ENCODE measurements around the gene KIF5B. TPM values are rescaled to one million over a fixed set of nuclear protein-coding genes. Genes with fewer than 3 reads are reported as not detected.

Gene KIF5B
- polyA plus RNA-seq, 1 experiment: 84.0 TPM

DNA sequence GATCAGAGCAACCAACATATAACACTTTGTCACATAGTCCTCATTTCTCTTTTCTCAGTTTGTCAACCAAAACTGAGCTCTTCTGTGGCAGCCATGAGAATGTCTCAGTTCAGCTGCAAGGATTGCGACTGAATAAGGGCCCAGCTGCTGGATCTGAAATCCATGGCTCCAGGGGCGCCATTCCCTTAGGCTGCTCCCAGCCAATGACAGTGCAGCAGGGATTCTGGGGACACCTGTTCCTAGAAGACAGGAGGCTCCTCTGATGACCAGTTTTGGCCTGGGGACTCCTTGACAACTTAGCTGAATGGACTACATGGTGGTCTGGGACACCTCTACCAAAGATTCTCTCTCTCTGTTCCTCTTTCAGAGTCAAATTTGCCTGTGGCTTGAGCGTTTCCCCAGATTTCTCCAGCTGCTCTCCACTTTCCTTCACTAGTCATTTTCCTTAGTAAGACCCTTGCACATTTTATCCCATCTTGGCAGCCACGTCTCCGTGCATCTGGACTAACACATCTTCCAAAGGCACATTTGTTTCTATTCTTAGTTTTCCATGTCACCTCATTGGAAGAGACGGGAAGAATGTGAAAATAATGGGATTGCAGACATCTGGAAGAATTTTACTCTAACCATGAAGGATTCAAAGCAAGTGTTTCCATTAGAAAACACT is 28.1 kb upstream of the KIF5B start:
- POLR2A ChIA-PET: interaction anchor here (0.7 kb wide), 1 partner anchor 162 kb away, joined by 7 read pairs; no protein-coding TSS in a partner anchor
- TF ChIP-seq, protein P1, sequence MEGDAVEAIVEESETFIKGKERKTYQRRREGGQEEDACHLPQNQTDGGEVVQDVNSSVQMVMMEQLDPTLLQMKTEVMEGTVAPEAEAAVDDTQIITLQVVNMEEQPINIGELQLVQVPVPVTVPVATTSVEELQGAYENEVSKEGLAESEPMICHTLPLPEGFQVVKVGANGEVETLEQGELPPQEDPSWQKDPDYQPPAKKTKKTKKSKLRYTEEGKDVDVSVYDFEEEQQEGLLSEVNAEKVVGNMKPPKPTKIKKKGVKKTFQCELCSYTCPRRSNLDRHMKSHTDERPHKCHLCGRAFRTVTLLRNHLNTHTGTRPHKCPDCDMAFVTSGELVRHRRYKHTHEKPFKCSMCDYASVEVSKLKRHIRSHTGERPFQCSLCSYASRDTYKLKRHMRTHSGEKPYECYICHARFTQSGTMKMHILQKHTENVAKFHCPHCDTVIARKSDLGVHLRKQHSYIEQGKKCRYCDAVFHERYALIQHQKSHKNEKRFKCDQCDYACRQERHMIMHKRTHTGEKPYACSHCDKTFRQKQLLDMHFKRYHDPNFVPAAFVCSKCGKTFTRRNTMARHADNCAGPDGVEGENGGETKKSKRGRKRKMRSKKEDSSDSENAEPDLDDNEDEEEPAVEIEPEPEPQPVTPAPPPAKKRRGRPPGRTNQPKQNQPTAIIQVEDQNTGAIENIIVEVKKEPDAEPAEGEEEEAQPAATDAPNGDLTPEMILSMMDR (IDR thresholded peaks at IDR 0.05; ENCODE audit: low read depth, low read length): no peak
- Histone ChIP-seq H3K4me3 (ENCODE audit: low read depth, low read length) (no peak overlapping the region), H3K27me3 (ENCODE audit: control insufficient read depth, insufficient read depth, low read length) (peaks cover 21% of the 10 kb centered on the region), H3K27ac (ENCODE audit: low read depth, low read length) (no peak overlapping the region), H3K9me3 (ENCODE audit: control insufficient read depth, insufficient read depth, low read length) (no peaks in the 10 kb centered on the region)
- CTCF ChIA-PET: no interaction called here
- DNase-seq (ENCODE audit: low read depth, low spot score): no peak

DNA sequence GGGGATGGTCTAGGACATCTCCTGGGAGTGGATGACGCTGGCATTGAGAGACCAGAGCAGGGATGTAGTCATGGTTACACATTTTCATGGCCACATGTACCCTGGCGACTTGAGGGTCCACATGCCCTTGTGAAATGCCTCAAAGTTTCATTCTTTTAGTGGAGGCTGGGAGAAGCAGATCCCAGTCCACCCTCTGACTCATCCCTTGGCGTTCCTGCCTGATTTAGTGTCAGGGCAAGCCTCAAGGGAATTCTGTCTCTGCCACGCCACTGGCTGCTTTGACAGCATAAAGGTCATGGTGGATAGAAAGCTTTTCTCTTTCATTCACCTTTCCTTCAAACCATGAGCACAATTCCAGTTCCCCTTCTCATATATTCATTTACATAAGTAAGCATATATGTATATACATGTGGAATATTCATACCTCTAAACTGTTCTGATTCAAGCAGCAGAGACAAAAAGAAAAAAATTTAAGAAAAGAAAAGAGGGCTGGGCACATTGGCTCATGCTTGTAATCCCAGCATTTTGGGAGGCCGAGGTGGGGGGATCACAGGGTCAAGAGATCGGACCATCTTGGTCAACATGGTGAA is 21.8 kb upstream of the KIF5B start:
- Histone ChIP-seq H3K27ac (ENCODE audit: low read depth, low read length) (no peak overlapping the region), H3K27me3 (ENCODE audit: control insufficient read depth, insufficient read depth, low read length) (peaks cover 7% of the 10 kb centered on the region), H3K9me3 (ENCODE audit: control insufficient read depth, insufficient read depth, low read length) (no peaks in the 10 kb centered on the region), H3K4me3 (ENCODE audit: low read depth, low read length) (no peak overlapping the region)
- ChIA-PET POLR2A (interaction anchor here (0.6 kb wide), 1 partner anchor 147 kb away, joined by 4 read pairs; no protein-coding TSS in a partner anchor), CTCF (no interaction called here)
- TF ChIP-seq, protein P1 (IDR thresholded peaks at IDR 0.05; ENCODE audit: low read depth, low read length): no peak
- no peak for DNase-seq (ENCODE audit: low read depth, low spot score)

DNA sequence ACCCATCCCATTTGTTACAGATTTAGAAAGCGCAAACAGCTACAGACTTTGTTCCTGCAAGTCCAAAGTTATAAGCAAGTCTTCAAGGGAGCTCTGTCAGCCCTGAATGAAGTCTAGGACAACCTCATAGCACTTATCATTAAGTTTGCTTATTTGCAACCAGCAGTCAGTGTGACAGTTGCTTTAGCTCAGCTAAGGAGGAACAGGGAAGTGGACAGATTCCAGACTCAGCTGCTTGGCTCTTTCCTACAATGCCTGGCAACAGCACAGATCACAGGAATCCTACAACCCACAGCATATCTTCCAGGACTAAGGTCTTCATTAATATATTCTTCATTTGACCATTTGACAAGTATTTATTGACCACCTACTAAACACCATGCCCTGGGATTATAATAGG is 17.4 kb upstream of the KIF5B start:
- ChIA-PET POLR2A (no interaction called here), CTCF (no interaction called here)
- TF ChIP-seq, protein P1 (IDR thresholded peaks at IDR 0.05; ENCODE audit: low read depth, low read length): no peak

DNA sequence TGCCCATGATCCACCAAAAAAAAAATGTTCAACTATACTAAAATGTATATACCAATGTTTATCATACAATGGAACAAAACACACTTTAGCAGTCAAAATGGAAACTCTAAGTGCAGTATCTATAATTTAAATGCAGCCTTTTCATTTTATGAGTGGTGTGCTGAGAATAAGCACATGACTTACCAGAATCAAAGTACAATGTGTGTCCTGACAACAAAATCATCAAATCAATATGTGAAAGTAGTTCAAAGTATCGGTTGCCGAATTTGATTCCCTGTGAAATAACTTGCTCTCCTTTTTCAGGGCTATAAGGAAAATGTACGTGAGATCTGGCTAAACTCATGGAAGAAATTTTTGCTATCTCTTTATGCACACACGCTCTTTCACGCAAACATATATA is 16.9 kb upstream of the KIF5B start:
- no peaks in the 10 kb centered on the region for H3K27me3 ChIP-seq (ENCODE audit: control insufficient read depth, insufficient read depth, low read length)
- H3K4me3 ChIP-seq (ENCODE audit: low read depth, low read length): no peak overlapping the region
- no peak for DNase-seq (ENCODE audit: low read depth, low spot score)
- H3K27ac ChIP-seq (ENCODE audit: low read depth, low read length): no peak overlapping the region
- no peaks in the 10 kb centered on the region for H3K9me3 ChIP-seq (ENCODE audit: control insufficient read depth, insufficient read depth, low read length)
- TF ChIP-seq, protein P1 (IDR thresholded peaks at IDR 0.05; ENCODE audit: low read depth, low read length): no peak
- POLR2A ChIA-PET: no interaction called here
- CTCF ChIA-PET: no interaction called here

More for the DNA sequence above, 17.4 kb upstream of the KIF5B start:
- Histone ChIP-seq H3K27ac (ENCODE audit: low read depth, low read length) (no peak overlapping the region), H3K4me3 (ENCODE audit: low read depth, low read length) (no peak overlapping the region), H3K9me3 (ENCODE audit: control insufficient read depth, insufficient read depth, low read length) (no peaks in the 10 kb centered on the region), H3K27me3 (ENCODE audit: control insufficient read depth, insufficient read depth, low read length) (no peaks in the 10 kb centered on the region)
- no peak for DNase-seq (ENCODE audit: low read depth, low spot score)

DNA sequence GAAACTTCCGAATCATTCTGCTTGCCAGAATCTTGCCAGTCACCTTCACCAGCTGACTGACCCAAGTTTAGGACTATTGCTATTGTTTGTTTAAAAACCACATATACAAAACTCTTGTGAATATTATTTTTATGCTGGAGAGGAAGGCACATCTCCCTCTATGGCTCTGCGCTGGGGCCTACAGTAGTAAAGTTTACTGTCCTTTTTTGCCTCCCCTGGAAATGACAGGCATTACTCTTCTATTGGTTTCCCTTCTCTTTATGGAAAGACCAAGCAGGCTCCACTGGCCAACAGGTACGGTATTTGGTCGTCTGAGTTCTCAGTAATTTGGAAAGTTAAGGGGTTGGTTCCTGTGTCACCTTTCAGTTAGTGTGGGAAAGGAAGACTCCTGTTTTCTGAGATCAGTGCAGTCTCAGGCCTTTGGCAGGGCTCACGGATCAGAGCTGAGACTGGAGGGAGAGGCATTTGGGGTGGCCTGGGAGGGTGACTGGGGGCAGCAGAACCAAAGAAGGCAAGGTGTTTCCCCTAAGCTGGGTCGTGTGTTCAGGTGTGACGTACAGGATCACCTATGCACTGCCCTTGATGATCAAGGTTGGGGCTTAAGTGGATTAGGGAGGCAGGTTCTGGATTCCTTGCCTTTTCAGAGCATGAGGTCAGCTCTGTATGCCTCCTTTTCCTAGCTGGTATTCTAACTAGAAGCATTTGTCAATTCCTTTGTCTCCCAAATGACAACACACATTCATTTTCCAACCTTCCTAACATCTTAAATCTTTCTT is 16.0 kb upstream of the KIF5B start:
- CTCF ChIA-PET: no interaction called here
- POLR2A ChIA-PET: no interaction called here
- H3K9me3 ChIP-seq (ENCODE audit: control insufficient read depth, insufficient read depth, low read length): no peaks in the 10 kb centered on the region
- no peak for DNase-seq (ENCODE audit: low read depth, low spot score)
- no peaks in the 10 kb centered on the region for H3K27me3 ChIP-seq (ENCODE audit: control insufficient read depth, insufficient read depth, low read length)
- H3K27ac ChIP-seq (ENCODE audit: low read depth, low read length): no peak overlapping the region
- TF ChIP-seq, protein P1 (IDR thresholded peaks at IDR 0.05; ENCODE audit: low read depth, low read length): no peak
- H3K4me3 ChIP-seq (ENCODE audit: low read depth, low read length): no peak overlapping the region
